Measurements from ENCODE around the gene TMPRSS15. TPM values are rescaled to one million over a fixed set of nuclear protein-coding genes. Genes with fewer than 3 reads are reported as not detected.

TMPRSS15 gene
- 10 to 100 TPM in 3 of 4 donors, not detected in 1; 27.0 to 98.9 (median 56.6) TPM for polyA plus RNA-seq
- long read RNA-seq, donor 1 = 0 reads
- long read RNA-seq, donor 2 = 0 reads
- long read RNA-seq, donor 3 = 0 reads
- long read RNA-seq, donor 4 = 0 reads
- long read RNA-seq, donor 5 = 0 reads
- long read RNA-seq, donor 6 = 0 reads
- long read RNA-seq, donor 7 = 0 reads
- long read RNA-seq, donor 8 = 0 reads
- long read RNA-seq, donor 9 = 0 reads
- long read RNA-seq, donor 10 = 0 reads

DNA sequence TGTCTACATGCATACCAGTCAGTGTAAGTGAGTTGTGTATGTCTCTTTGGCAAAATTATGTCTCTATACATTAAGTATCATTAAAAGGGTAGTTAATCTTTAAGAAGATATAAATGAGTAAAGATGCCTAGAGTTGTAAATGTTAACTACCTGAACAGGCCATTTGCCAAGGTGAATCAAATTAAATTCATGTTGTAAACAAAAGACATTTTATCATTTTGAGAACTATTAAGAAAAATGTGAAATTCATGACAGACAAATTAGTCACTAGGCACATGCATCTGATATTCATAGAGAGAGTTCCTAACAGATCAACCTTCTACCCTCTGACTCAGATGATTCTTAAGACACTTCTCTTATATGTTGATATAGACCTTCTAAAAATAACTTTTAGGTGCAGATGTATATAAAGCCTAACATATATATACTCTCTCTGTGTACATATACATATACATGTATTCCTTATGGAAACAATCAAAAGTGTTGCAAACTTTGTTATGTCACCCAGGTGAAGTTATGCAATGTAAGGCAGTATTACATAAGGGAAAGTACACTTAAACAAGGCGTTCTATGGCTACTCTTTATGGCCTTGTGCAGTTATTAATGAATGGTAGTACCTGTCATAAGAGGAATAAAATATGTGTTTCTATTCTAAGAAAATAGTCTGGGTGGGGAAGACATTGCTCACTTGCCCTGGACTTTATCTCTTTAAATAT is at the start of gene TMPRSS15:
TSS of gene TMPRSS15 (minus strand) at position 51 of the 716 bp plus-strand sequence. CDS start 163 bp downstream, outside the sequence.
- Histone ChIP-seq H3K9me3 (ENCODE audit: control insufficient read depth in 2 of 2, insufficient read depth in 1 of 2, low read depth in 1 of 2, low read length in 1 of 2) (peaks cover 0 to 2% of the 10 kb centered on the region in 2 donors), H3K27ac (ENCODE audit: low read depth in 1 of 3, low read length in 2 of 3) (peak within 1 kb of the TSS in 1 of 3 donors; percentile 11), H3K4me1 (ENCODE audit: control insufficient read depth in 3 of 3, insufficient read depth in 2 of 3, low read depth in 1 of 3, low read length in 2 of 3) (no peaks in the 10 kb centered on the region), H3K4me3 (ENCODE audit: low read depth in 1 of 3, low read length in 3 of 3) (peak within 1 kb of the TSS in 1 of 3 donors; percentile 63), H3K36me3 (ENCODE audit: control insufficient read depth in 3 of 3, insufficient read depth in 2 of 3, low read depth in 1 of 3, low read length in 3 of 3) (no peaks in the 10 kb centered on the region), H3K27me3 (ENCODE audit: control insufficient read depth in 3 of 3, insufficient read depth in 3 of 3, low read length in 3 of 3) (no peaks in the 10 kb centered on the region)
- peak; percentile 82 for FAIRE-seq
- peak; percentile 47 to 85 for DNase-seq
- WGBS, 3 donors = 5 to 44% (median 16%) methylated on average over 1 of the region's 1 CpG

DNA sequence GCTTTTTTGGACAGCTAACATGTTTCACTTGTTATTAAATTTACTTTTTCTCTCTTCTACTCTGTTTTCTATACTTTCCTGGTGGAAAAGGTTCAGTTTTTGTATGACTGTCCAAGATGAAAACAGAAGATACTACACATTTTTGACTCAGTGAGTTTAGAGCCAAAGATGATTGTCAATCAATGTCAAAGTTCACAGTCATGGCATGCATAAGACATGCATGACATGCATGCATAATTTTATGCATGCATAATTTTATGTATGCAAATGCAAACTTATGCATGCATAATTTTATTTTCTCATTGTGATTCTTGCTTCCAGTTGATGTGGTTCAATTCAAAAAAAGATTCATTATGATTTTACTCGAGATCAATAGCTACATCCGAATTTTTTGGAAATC is 48.1 kb upstream of the TMPRSS15 start:
- no peaks in the 10 kb centered on the region for H3K9me3 ChIP-seq (ENCODE audit: control insufficient read depth in 2 of 2, insufficient read depth in 1 of 2, low read depth in 1 of 2, low read length in 1 of 2)
- H3K4me3 ChIP-seq (ENCODE audit: low read depth in 1 of 3, low read length in 3 of 3) = no peak overlapping the region
- no peak for DNase-seq
- no peaks in the 10 kb centered on the region for H3K27me3 ChIP-seq (ENCODE audit: control insufficient read depth in 3 of 3, insufficient read depth in 3 of 3, low read length in 3 of 3)
- 82 to 91% (median 91%) methylated on average over 2 of the region's 2 CpGs for WGBS, 3 donors
- no peaks in the 10 kb centered on the region for H3K4me1 ChIP-seq (ENCODE audit: control insufficient read depth in 3 of 3, insufficient read depth in 2 of 3, low read depth in 1 of 3, low read length in 2 of 3)
- FAIRE-seq = no peak
- H3K36me3 ChIP-seq (ENCODE audit: control insufficient read depth in 3 of 3, insufficient read depth in 2 of 3, low read depth in 1 of 3, low read length in 3 of 3) = no peaks in the 10 kb centered on the region
- no peak overlapping the region for H3K27ac ChIP-seq (ENCODE audit: low read depth in 1 of 3, low read length in 2 of 3)

DNA sequence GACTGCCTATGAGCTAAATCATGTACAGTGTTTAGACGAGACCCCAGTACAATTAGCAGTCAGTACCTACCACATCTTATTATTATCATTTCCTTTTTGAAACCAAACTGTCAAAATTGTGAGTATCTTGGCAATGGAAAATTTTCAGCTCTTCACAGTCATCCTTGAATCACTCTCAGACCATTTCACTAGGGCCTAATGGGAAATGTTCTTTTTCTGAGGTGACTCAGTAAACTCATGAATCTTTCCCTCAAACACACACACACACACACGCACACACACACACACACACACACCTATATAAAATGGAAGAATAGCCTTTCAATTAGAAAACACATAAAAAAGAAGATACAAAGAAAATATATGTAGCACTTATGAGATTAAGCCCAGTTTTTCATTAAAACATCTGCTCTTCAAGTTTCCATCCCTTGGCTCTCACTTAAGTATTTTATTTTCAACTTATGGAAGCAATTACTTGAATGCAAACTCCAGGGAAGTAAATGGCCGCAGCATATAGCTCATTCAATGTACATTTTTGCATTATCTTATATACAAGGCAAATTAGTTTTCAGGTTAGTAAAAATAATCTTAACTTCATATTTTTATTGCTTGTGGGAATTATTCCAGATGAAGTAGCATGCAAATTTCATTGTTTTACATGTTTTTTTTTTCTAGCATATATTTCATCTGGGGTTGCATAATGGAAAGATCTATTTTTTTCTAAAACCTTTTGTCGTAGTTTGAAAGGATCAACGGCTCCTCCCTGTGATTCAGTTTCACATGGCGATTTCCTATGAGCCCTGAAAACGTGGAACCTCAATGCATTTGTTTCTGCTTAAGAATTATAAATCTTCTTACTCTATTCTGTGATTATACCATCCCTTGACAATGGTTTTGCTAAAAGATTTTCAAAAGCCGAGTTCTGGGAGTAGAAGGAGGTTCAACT is 46.3 kb upstream of the TMPRSS15 start:
- no peaks in the 10 kb centered on the region for H3K27me3 ChIP-seq (ENCODE audit: control insufficient read depth in 3 of 3, insufficient read depth in 3 of 3, low read length in 3 of 3)
- H3K4me3 ChIP-seq (ENCODE audit: low read depth in 1 of 3, low read length in 3 of 3) = no peak overlapping the region
- H3K4me1 ChIP-seq (ENCODE audit: control insufficient read depth in 3 of 3, insufficient read depth in 2 of 3, low read depth in 1 of 3, low read length in 2 of 3) = no peaks in the 10 kb centered on the region
- whole genome bisulfite sequencing, 3 donors = 74 to 82% (median 77%) methylated on average over 8 of the region's 8 CpGs
- H3K36me3 ChIP-seq (ENCODE audit: control insufficient read depth in 3 of 3, insufficient read depth in 2 of 3, low read depth in 1 of 3, low read length in 3 of 3) = no peaks in the 10 kb centered on the region
- H3K27ac ChIP-seq (ENCODE audit: low read depth in 1 of 3, low read length in 2 of 3) = no peak overlapping the region
- no peak for FAIRE-seq
- DNase-seq = no peak
- no peaks in the 10 kb centered on the region for H3K9me3 ChIP-seq (ENCODE audit: control insufficient read depth in 2 of 2, insufficient read depth in 1 of 2, low read depth in 1 of 2, low read length in 1 of 2)

DNA sequence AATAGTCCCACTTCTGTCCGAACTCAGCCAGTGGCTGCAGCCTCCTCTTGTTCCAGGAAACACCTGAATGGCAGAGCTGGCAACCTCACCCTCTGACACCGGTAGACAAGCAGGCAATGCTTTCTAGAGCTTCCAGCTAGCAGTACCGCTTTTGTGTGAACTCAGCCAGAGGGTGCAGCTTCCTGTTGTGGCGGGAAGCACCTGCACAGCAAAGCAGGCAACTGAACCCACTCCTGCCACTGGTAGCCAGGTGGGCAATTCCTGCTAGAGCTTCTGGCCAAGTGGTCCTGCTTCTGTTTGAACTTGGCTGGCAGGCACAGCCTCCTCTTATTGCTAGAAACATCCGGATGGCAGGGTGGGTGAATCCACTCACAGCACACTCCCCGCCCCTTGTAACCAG is 40.1 kb upstream of the TMPRSS15 start:
- H3K27ac ChIP-seq (ENCODE audit: low read depth in 1 of 3, low read length in 2 of 3) = no peak overlapping the region
- no peak overlapping the region for H3K4me3 ChIP-seq (ENCODE audit: low read depth in 1 of 3, low read length in 3 of 3)
- H3K36me3 ChIP-seq (ENCODE audit: control insufficient read depth in 3 of 3, insufficient read depth in 2 of 3, low read depth in 1 of 3, low read length in 3 of 3) = no peaks in the 10 kb centered on the region
- DNase-seq = peak in 1 of 2 donors; percentile 4
- 52 to 73% (median 68%) methylated on average over 6 of the region's 6 CpGs for WGBS, 3 donors
- H3K9me3 ChIP-seq (ENCODE audit: control insufficient read depth in 2 of 2, insufficient read depth in 1 of 2, low read depth in 1 of 2, low read length in 1 of 2) = no peaks in the 10 kb centered on the region
- no peaks in the 10 kb centered on the region for H3K4me1 ChIP-seq (ENCODE audit: control insufficient read depth in 3 of 3, insufficient read depth in 2 of 3, low read depth in 1 of 3, low read length in 2 of 3)
- FAIRE-seq = no peak
- H3K27me3 ChIP-seq (ENCODE audit: control insufficient read depth in 3 of 3, insufficient read depth in 3 of 3, low read length in 3 of 3) = no peaks in the 10 kb centered on the region

DNA sequence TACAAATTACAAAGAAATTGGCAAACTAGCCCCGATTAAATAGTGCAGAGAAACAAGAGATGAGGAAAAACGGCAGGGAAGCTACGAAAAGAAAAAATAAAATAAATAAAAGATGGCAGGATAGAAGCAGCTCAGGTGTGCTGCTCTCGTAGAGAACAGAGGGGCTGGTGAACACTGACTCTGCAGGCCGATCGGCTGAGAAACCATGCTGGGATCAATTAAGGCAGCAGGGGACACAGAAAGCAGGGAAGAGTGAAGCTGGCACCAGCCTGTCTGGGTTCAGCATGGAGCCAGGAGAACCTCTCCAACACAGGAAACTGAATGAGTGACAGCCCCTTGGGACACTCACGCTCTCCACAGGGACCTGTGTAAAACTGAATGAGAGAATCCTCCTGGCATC is 39.5 kb upstream of the TMPRSS15 start:
- Histone ChIP-seq H3K4me1 (ENCODE audit: control insufficient read depth in 3 of 3, insufficient read depth in 2 of 3, low read depth in 1 of 3, low read length in 2 of 3) (no peaks in the 10 kb centered on the region), H3K27ac (ENCODE audit: low read depth in 1 of 3, low read length in 2 of 3) (no peak overlapping the region), H3K4me3 (ENCODE audit: low read depth in 1 of 3, low read length in 3 of 3) (no peak overlapping the region), H3K27me3 (ENCODE audit: control insufficient read depth in 3 of 3, insufficient read depth in 3 of 3, low read length in 3 of 3) (no peaks in the 10 kb centered on the region), H3K9me3 (ENCODE audit: control insufficient read depth in 2 of 2, insufficient read depth in 1 of 2, low read depth in 1 of 2, low read length in 1 of 2) (no peaks in the 10 kb centered on the region), H3K36me3 (ENCODE audit: control insufficient read depth in 3 of 3, insufficient read depth in 2 of 3, low read depth in 1 of 3, low read length in 3 of 3) (no peaks in the 10 kb centered on the region)
- FAIRE-seq = no peak
- WGBS, 3 donors = 74 to 90% (median 87%) methylated on average over 7 of the region's 7 CpGs
- DNase-seq = no peak

DNA sequence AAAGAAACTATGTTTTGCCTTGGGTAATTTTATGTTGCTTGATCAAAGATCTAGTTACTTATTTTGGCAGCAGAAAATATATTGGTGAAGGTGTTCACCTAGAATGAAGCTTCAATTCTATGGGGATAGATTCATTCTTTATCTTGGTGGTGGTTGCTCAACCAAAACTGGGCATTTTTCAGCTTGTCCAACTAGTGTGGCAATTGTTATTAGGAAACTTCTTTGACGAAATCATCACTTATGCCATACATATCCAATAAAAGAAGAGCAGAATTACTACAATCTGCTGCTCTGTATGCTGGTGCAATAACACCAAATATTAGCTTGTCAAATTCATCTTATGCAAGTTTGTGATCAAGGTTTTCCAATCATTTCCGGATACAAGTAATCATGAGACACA is 26.8 kb upstream of the TMPRSS15 start:
- H3K4me1 ChIP-seq (ENCODE audit: control insufficient read depth in 3 of 3, insufficient read depth in 2 of 3, low read depth in 1 of 3, low read length in 2 of 3) = no peaks in the 10 kb centered on the region
- no peaks in the 10 kb centered on the region for H3K9me3 ChIP-seq (ENCODE audit: control insufficient read depth in 2 of 2, insufficient read depth in 1 of 2, low read depth in 1 of 2, low read length in 1 of 2)
- WGBS, 3 donors = 78 to 91% (median 82%) methylated on average over 2 of the region's 2 CpGs
- H3K4me3 ChIP-seq (ENCODE audit: low read depth in 1 of 3, low read length in 3 of 3) = no peak overlapping the region
- no peak overlapping the region for H3K27ac ChIP-seq (ENCODE audit: low read depth in 1 of 3, low read length in 2 of 3)
- DNase-seq (no peak), FAIRE-seq (no peak)
- no peaks in the 10 kb centered on the region for H3K36me3 ChIP-seq (ENCODE audit: control insufficient read depth in 3 of 3, insufficient read depth in 2 of 3, low read depth in 1 of 3, low read length in 3 of 3)
- no peaks in the 10 kb centered on the region for H3K27me3 ChIP-seq (ENCODE audit: control insufficient read depth in 3 of 3, insufficient read depth in 3 of 3, low read length in 3 of 3)

DNA sequence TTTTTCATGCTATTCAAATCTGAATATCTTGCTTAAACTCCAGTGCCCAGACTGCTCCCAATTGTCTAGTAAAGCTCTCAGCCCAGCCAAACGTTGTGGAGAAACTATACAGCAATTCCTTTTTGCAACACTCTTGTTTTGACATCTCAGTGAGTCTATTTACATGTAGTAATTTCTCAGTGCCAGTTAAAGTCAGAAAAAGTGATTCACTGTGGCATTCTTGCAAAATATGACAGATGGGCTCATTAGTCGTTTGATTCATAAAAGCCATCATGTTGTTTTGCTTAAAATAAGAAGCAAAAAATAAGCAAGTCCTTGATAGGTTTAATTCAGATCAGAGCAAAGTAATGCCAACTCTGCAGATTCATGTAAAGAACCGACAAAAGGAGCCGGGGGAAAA is 20.7 kb upstream of the TMPRSS15 start:
- H3K27me3 ChIP-seq (ENCODE audit: control insufficient read depth in 3 of 3, insufficient read depth in 3 of 3, low read length in 3 of 3) = no peaks in the 10 kb centered on the region
- no peak for DNase-seq
- 53 to 74% (median 60%) methylated on average over 4 of the region's 4 CpGs for WGBS, 3 donors
- FAIRE-seq = no peak
- H3K4me3 ChIP-seq (ENCODE audit: low read depth in 1 of 3, low read length in 3 of 3) = no peak overlapping the region
- no peaks in the 10 kb centered on the region for H3K4me1 ChIP-seq (ENCODE audit: control insufficient read depth in 3 of 3, insufficient read depth in 2 of 3, low read depth in 1 of 3, low read length in 2 of 3)
- no peaks in the 10 kb centered on the region for H3K9me3 ChIP-seq (ENCODE audit: control insufficient read depth in 2 of 2, insufficient read depth in 1 of 2, low read depth in 1 of 2, low read length in 1 of 2)
- H3K36me3 ChIP-seq (ENCODE audit: control insufficient read depth in 3 of 3, insufficient read depth in 2 of 3, low read depth in 1 of 3, low read length in 3 of 3) = no peaks in the 10 kb centered on the region
- no peak overlapping the region for H3K27ac ChIP-seq (ENCODE audit: low read depth in 1 of 3, low read length in 2 of 3)

DNA sequence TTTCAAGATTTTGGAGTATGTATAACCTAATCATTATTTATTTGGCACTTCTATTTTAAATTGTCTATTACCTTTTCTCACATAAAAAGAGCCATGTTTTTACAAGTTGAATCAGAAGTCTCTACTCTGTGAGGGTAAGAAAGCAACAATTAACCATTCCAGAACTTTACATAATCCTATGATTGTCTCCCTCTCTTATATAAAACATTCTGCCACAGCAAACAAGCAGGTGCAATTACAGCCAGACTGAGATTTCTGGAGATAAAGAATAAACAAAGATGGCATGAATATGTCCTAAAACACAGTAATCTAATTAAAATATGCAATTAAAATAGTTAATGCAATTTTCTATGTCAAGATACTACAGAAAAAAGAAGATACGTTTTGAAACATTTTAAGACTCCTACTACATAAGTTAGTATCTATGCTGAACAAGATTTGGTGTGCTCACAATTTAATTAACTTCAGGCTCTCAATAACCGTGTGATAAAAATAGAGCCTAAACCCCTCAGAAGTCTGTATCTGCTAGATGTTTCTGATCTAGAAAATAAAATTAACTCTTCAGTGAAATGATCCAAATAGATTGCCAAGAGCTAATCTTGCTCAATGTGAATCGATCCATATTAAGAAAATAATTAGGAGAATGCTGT is 13.7 kb upstream of the TMPRSS15 start:
- no peak overlapping the region for H3K4me3 ChIP-seq (ENCODE audit: low read depth in 1 of 3, low read length in 3 of 3)
- no peak overlapping the region for H3K27ac ChIP-seq (ENCODE audit: low read depth in 1 of 3, low read length in 2 of 3)
- 59 to 63% (median 62%) methylated on average over 3 of the region's 3 CpGs for WGBS, 3 donors
- DNase-seq (no peak), FAIRE-seq (no peak)
- H3K4me1 ChIP-seq (ENCODE audit: control insufficient read depth in 3 of 3, insufficient read depth in 2 of 3, low read depth in 1 of 3, low read length in 2 of 3) = no peaks in the 10 kb centered on the region
- no peaks in the 10 kb centered on the region for H3K9me3 ChIP-seq (ENCODE audit: control insufficient read depth in 2 of 2, insufficient read depth in 1 of 2, low read depth in 1 of 2, low read length in 1 of 2)
- H3K27me3 ChIP-seq (ENCODE audit: control insufficient read depth in 3 of 3, insufficient read depth in 3 of 3, low read length in 3 of 3) = no peaks in the 10 kb centered on the region
- H3K36me3 ChIP-seq (ENCODE audit: control insufficient read depth in 3 of 3, insufficient read depth in 2 of 3, low read depth in 1 of 3, low read length in 3 of 3) = no peaks in the 10 kb centered on the region

All from small intestine (tissue), 16 donors.